Brain pericyte (primary cell): ENCODE data around the gene MIS12.

Experiments used
- DNase-seq: peaks from one replicate; pipeline ENCODE4 v3.0.0-alpha.2; 2012; ENCODE audit warnings: low read depth, low spot score

Gene MIS12

GRCh38 chr17:5500247-5500588 lies 13.9 kb downstream of the MIS12 start:
- no peak for DNase-seq

- DNase-seq = peak; percentile 55
Measured at GRCh38 chr17:5500589-5501391, 14.4 kb downstream of the MIS12 start.

- no peak for DNase-seq
Measured at GRCh38 chr17:5501685-5502084, 15.3 kb downstream of the MIS12 start.

- no peak for DNase-seq
Measured at GRCh38 chr17:5502552-5502951, 16.2 kb downstream of the MIS12 start.

- DNase-seq = no peak
Measured at GRCh38 chr17:5506307-5506706, 19.9 kb downstream of the MIS12 start.

- no peak for DNase-seq
Measured at GRCh38 chr17:5508810-5509209, 22.4 kb downstream of the MIS12 start.

- no peak for DNase-seq
Measured at GRCh38 chr17:5509482-5509881, 23.1 kb downstream of the MIS12 start.

- DNase-seq = no peak
Measured at GRCh38 chr17:5510771-5511170, 24.4 kb downstream of the MIS12 start.

- DNase-seq = no peak
Measured at GRCh38 chr17:5511401-5512225, 25.2 kb downstream of the MIS12 start.

- DNase-seq = no peak
Measured at GRCh38 chr17:5513628-5514027, 27.3 kb downstream of the MIS12 start.

- DNase-seq = no peak
Measured at GRCh38 chr17:5514976-5515375, 28.6 kb downstream of the MIS12 start.

- DNase-seq = peak; percentile 47
Measured at GRCh38 chr17:5516060-5516792, 29.9 kb downstream of the MIS12 start.

GRCh38 chr17:5522476-5522875 lies 36.1 kb downstream of the MIS12 start:
- DNase-seq = no peak

- no peak for DNase-seq
Measured at GRCh38 chr17:5523249-5523648, 36.9 kb downstream of the MIS12 start.

GRCh38 chr17:5526821-5527598 lies 40.6 kb downstream of the MIS12 start:
- peak; percentile 52 for DNase-seq

- DNase-seq = no peak
Measured at GRCh38 chr17:5527601-5528250, 41.4 kb downstream of the MIS12 start.

- no peak for DNase-seq
Measured at GRCh38 chr17:5530265-5531084, 44.1 kb downstream of the MIS12 start.

- DNase-seq = no peak
Measured at GRCh38 chr17:5531085-5531418, 44.7 kb downstream of the MIS12 start.

GRCh38 chr17:5532581-5532980 lies 46.2 kb downstream of the MIS12 start:
- DNase-seq = no peak
